K562 (cell line): ENCODE measurements around the gene MCC. TPM values are rescaled to one million over a fixed set of nuclear protein-coding genes. Genes with fewer than 3 reads are reported as not detected.

ENCODE experiments used
- ATAC-seq: fragments of 200-7000 bp; cut with Tn5 transposase; 3 replicates; pipeline ENCODE4 v1.9.1; 2020; ENCODE audit warnings: moderate library complexity
- BruUV-seq: library from RNA; stranded (reverse); fragments of 400-500 nt; replicated peaks from 2 replicates; lab custom pipeline; 2021; lab: Mats Ljungman, UMichigan
- CTCF ChIA-PET: fragments of 300-600 bp; formaldehyde crosslinking; extraction: SDS; loops from one replicate; lab custom pipeline; 2021; ENCODE audit warnings: low intra/inter-chr PET ratio; lab: Yijun Ruan, JAX
- POLR2A ChIA-PET: fragments of 300-600, 350-650 bp; sonication (Branson Sonifier 250); formaldehyde crosslinking; extraction: SDS; loops from one replicate; lab custom pipeline; 2021; ENCODE audit warnings: antibody characterized with exemption, inconsistent platforms; lab: Yijun Ruan, JAX
- DNase-seq, 4 experiments: peaks; one replicate each; pipeline versions ENCODE4 v3.0.0 to v3.0.0-alpha.2; 2011 to 2018; ENCODE audit warnings: low spot score in 3 of 4, mixed read lengths in 3 of 4; ENCODE audit errors: extremely low read depth in 1 of 4
- FAIRE-seq: peaks from 2 replicates; lab custom pipeline; 2011; peaks lifted over from hg19 to GRCh38; lab: Jason Lieb, UNC
- H2AFZ ChIP-seq: 2 replicates; pipeline ENCODE4 v1.6.0; 2011; ENCODE audit warnings: low read depth, low read length, control low read depth, inconsistent platforms
- H3K27ac ChIP-seq: fragments of 200-600 bp; 3 replicates; pipeline ENCODE4 v1.8.0; 2011; ENCODE audit warnings: low read depth, mild to moderate bottlenecking, control low read depth, inconsistent platforms, low read length, moderate library complexity, mixed read lengths; ENCODE audit errors: extremely low read depth
- H3K27me3 ChIP-seq, 2 experiments: fragments of 300-600 bp in 1 of 2; 2 replicates in 1 of 2; 3 replicates in 1 of 2; pipeline versions ENCODE4 v1.6.0 to v1.8.0; 2011; ENCODE audit warnings: inconsistent platforms in 2 of 2, low read length in 2 of 2, mild to moderate bottlenecking in 1 of 2, mixed read lengths in 1 of 2, moderate library complexity in 1 of 2; ENCODE audit not compliant: control insufficient read depth in 2 of 2, insufficient read depth in 2 of 2
- H3K36me3 ChIP-seq: fragments of 300-600 bp; 3 replicates; pipeline ENCODE4 v1.8.0; 2011; ENCODE audit warnings: mild to moderate bottlenecking, low read length, inconsistent platforms; ENCODE audit not compliant: control insufficient read depth, insufficient read depth
- H3K4me1 ChIP-seq, 2 experiments: fragments of 200-600 bp in 1 of 2; replicated peaks in 1 of 2; 2 replicates in 1 of 2; 3 replicates in 1 of 2; pipeline versions ENCODE4 v1.5.1 to v1.8.0; 2011; ENCODE audit warnings: inconsistent platforms in 2 of 2, low read length in 2 of 2, mild to moderate bottlenecking in 1 of 2, mixed read lengths in 1 of 2, moderate library complexity in 1 of 2; ENCODE audit not compliant: control insufficient read depth in 2 of 2, insufficient read depth in 2 of 2
- H3K4me2 ChIP-seq: 2 replicates; pipeline ENCODE4 v1.6.1; 2011; ENCODE audit warnings: low read length, control low read depth, inconsistent platforms, mixed read lengths; ENCODE audit not compliant: insufficient read depth
- H3K4me3 ChIP-seq: fragments of 200-600 bp; sonication (generic), shearing (Covaris generic); 2 replicates; pipeline ENCODE4 v1.5.1; 2016; ENCODE audit warnings: control low read depth, inconsistent platforms
- H3K79me2 ChIP-seq: fragments of 200-600 bp; 3 replicates; pipeline ENCODE4 v1.8.0; 2011; ENCODE audit warnings: low read length, inconsistent platforms; ENCODE audit not compliant: control insufficient read depth, insufficient read depth
- H3K9ac ChIP-seq, 2 experiments: 2 replicates each; pipeline versions ENCODE4 v1.6.0 to v1.6.1; 2011; ENCODE audit warnings: low read depth in 2 of 2, low read length in 2 of 2, control low read depth in 1 of 2, inconsistent platforms in 1 of 2, mild to moderate bottlenecking in 1 of 2, mixed read lengths in 1 of 2; ENCODE audit not compliant: insufficient read depth in 1 of 2
- H3K9me1 ChIP-seq: one replicate; pipeline ENCODE4 v1.6.0; 2011; ENCODE audit warnings: inconsistent platforms, mild to moderate bottlenecking, low read length, moderate library complexity; ENCODE audit not compliant: control insufficient read depth, insufficient read depth
- H3K9me3 ChIP-seq: replicated peaks from 2 replicates; pipeline ENCODE4 v1.5.1; 2011; ENCODE audit warnings: low read depth, low read length, inconsistent platforms; ENCODE audit not compliant: control insufficient read depth, insufficient read depth
- H4K20me1 ChIP-seq: replicated peaks from 2 replicates; pipeline ENCODE4 v1.6.1; 2011; ENCODE audit warnings: low read length, inconsistent platforms, mixed read lengths; ENCODE audit not compliant: control insufficient read depth, insufficient read depth
- CBX3 ChIP-seq, 2 experiments: IDR thresholded peaks; 1 replicate in 1 of 2; 2 replicates in 1 of 2; pipeline ENCODE4 v1.6.1; 2012; ENCODE audit warnings: inconsistent platforms in 2 of 2, low read length in 2 of 2, borderline replicate concordance in 1 of 2, control low read depth in 1 of 2
- HEY1 ChIP-seq: fragments of 250-450 bp; sonication (Bioruptor Pico); IDR thresholded peaks from 2 replicates; pipeline ENCODE4 v1.5.0; 2020; ENCODE audit warnings: mild to moderate bottlenecking, moderate library complexity, borderline replicate concordance
- HNRNPLL ChIP-seq: fragments of 200-400 bp; formaldehyde crosslinking; IDR thresholded peaks from 2 replicates; pipeline ENCODE4 v1.6.1; 2017; ENCODE audit warnings: low read length, low read depth, mild to moderate bottlenecking; ENCODE audit not compliant: poor library complexity, severe bottlenecking
- HOXB6 ChIP-seq: fragments of 250-450 bp; sonication (Bioruptor Pico); IDR thresholded peaks from 2 replicates; pipeline ENCODE4 v1.5.1; 2022; ENCODE audit warnings: mild to moderate bottlenecking, borderline replicate concordance
- JUNB ChIP-seq: fragments of 450-650 bp; formaldehyde crosslinking; conservative IDR thresholded peaks from 2 replicates; pipeline ENCODE4 v1.4.0; 2020; ENCODE audit warnings: mild to moderate bottlenecking
- NFE2L1 ChIP-seq: fragments of 450-650 bp; IDR thresholded peaks from 2 replicates; pipeline ENCODE4 v1.6.1; 2016; ENCODE audit warnings: missing genetic modification characterization, low read depth, mild to moderate bottlenecking, missing compliant biosample characterization, moderate library complexity, borderline replicate concordance
- NFRKB ChIP-seq: fragments of 450-650 bp; IDR thresholded peaks from 2 replicates; pipeline ENCODE4 v1.6.1; 2016; ENCODE audit warnings: low read depth
- PHF8 ChIP-seq: fragments of 200-600 bp; sonication (generic); IDR thresholded peaks from 2 replicates; pipeline ENCODE4 v1.6.1; 2012; ENCODE audit warnings: mixed run types, mild to moderate bottlenecking, inconsistent platforms, low read length, moderate library complexity, borderline replicate concordance
- POLR2AphosphoS5 ChIP-seq: IDR thresholded peaks from 2 replicates; pipeline ENCODE4 v1.6.1; 2011; ENCODE audit warnings: mild to moderate bottlenecking, low read depth, low read length, moderate library complexity; ENCODE audit not compliant: control insufficient read depth, insufficient read depth
- TCF7L2 ChIP-seq: fragments of 150-350 bp; IDR thresholded peaks from 2 replicates; pipeline ENCODE4 v1.6.1; 2016; ENCODE audit warnings: low read depth, mild to moderate bottlenecking, low read length, moderate library complexity
- ZNF668 ChIP-seq: fragments of 250-450 bp; sonication (Bioruptor Pico); IDR thresholded peaks from 2 replicates; pipeline ENCODE4 v1.8.0; 2022; ENCODE audit warnings: mild to moderate bottlenecking, inconsistent platforms
- WGBS: fragments of 100-300 bp; shearing (Covaris generic); methylation state at CpG from one replicate; pipeline ENCODE4 v1.1.6; 2016; ENCODE audit warnings: low coverage, mixed read lengths; ENCODE audit not compliant: insufficient coverage; ENCODE audit errors: missing lambda C conversion rate; 5-methylcytosine and 5-hydroxymethylcytosine counted together
- in situ Hi-C: fragments of 300-500 bp; cut with MboI; formaldehyde crosslinking; loops from 4 replicates; pipeline ENCODE4 v1.15.0; 2018; ENCODE audit warnings: inconsistent platforms, mixed read lengths
- intact Hi-C: fragments of 100-400 bp; cut with micrococcal nuclease; formaldehyde crosslinking; loops from 2 replicates; pipeline ENCODE4 v1.14.2; 2022
- polyA plus RNA-seq, 8 experiments: library from polyadenylated mRNA; depleted of rRNA in 4 of 8; stranded (reverse) in 5 of 8; unstranded in 3 of 8; fragments of >200 nt; fragmentation: Nextera tagmentation in 2 of 8; fragmentation: Illumina TruSeq in 1 of 8; extraction: Ambion mirVana in 2 of 8; extraction: Trizol in 1 of 8; gene quantifications; 2 replicates each; pipeline versions ENCODE4 v1.2.1 to v1.2.3, GENCODE V29; 2011 to 2014; ENCODE audit warnings: inconsistent platforms in 1 of 8, missing spikeins in 1 of 8
- total RNA-seq, 7 experiments: library from RNA; depleted of rRNA in 6 of 7; stranded (reverse); fragments of >200 nt in 6 of 7; fragmentation: Illumina TruSeq in 2 of 7; extraction: Trizol in 2 of 7; gene quantifications; 2 replicates each; pipeline versions ENCODE4 v1.2.1 to v1.2.3, GENCODE V29; 2011 to 2021; ENCODE audit warnings: low replicate concordance in 1 of 7
- TF ChIP-seq, protein P1 (sequence below): fragments of 450-650 bp; IDR thresholded peaks from 2 replicates; pipeline ENCODE4 v1.6.1; 2018; ENCODE audit not compliant: partially characterized antibody

The MCC gene
- total and polyA plus RNA-seq, 9 of the 15 experiments (the other 6 are each of a cell fraction or from before 2014, with no cell fraction given) = 0.04 to 0.24 (median 0.06) TPM; not detected in 1

DNA sequence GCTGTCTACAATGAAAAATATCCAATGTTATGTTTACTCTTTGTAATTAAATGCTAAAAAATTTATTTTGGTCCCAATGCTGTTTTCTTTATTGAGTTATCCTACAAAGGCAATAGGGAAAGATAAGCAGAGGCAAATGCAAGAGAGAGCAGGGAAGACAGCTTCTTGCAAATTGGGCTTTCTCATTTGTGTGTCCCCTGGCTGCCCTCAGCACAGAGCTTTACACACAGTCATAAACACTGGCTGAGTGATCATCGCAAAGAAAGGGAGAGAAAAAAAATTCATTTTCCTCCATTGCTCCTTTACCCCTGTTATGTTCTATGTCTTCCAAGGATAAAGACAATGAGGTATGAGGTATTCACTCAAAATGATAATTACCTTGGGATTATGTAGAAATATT is 51.1 kb downstream of the MCC start:
- TF ChIP-seq HEY1 (CRISPR knock-in tag) (no peak), JUNB (CRISPR knock-in tag) (no peak), HNRNPLL (no peak), NFE2L1 (tag) (no peak), TCF7L2 (no peak), CBX3 (IDR thresholded peaks at IDR 0.05; ENCODE audit: borderline replicate concordance in 1 of 2, low read length in 2 of 2) (no peak), ZNF668 (no peak), HOXB6 (CRISPR knock-in tag) (no peak), POLR2AphosphoS5 (no peak), NFRKB (no peak), PHF8 (no peak)
- TF ChIP-seq, protein P1, sequence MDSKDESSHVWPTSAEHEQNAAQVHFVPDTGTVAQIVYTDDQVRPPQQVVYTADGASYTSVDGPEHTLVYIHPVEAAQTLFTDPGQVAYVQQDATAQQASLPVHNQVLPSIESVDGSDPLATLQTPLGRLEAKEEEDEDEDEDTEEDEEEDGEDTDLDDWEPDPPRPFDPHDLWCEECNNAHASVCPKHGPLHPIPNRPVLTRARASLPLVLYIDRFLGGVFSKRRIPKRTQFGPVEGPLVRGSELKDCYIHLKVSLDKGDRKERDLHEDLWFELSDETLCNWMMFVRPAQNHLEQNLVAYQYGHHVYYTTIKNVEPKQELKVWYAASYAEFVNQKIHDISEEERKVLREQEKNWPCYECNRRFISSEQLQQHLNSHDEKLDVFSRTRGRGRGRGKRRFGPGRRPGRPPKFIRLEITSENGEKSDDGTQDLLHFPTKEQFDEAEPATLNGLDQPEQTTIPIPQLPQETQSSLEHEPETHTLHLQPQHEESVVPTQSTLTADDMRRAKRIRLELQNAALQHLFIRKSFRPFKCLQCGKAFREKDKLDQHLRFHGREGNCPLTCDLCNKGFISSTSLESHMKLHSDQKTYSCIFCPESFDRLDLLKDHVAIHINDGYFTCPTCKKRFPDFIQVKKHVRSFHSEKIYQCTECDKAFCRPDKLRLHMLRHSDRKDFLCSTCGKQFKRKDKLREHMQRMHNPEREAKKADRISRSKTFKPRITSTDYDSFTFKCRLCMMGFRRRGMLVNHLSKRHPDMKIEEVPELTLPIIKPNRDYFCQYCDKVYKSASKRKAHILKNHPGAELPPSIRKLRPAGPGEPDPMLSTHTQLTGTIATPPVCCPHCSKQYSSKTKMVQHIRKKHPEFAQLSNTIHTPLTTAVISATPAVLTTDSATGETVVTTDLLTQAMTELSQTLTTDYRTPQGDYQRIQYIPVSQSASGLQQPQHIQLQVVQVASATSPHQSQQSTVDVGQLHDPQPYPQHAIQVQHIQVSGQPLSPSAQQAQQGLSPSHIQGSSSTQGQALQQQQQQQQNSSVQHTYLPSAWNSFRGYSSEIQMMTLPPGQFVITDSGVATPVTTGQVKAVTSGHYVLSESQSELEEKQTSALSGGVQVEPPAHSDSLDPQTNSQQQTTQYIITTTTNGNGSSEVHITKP = no peak
- intact Hi-C loops = no loop called here
- no peak overlapping the region for H3K9ac ChIP-seq
- no TSS peak for BruUV-seq
- H3K27ac ChIP-seq = no peak overlapping the region
- CTCF ChIA-PET = no interaction called here
- peaks cover 18 to 32% of the 10 kb centered on the region in 2 experiments for H3K27me3 ChIP-seq
- 0% methylated on average over 1 of the region's 1 CpG for WGBS
- no peaks in the 10 kb centered on the region for H4K20me1 ChIP-seq
- H3K36me3 ChIP-seq = no peaks in the 10 kb centered on the region
- H3K79me2 ChIP-seq = no peaks in the 10 kb centered on the region
- DNase-seq = no peak
- no peaks in the 10 kb centered on the region for H3K9me3 ChIP-seq
- H3K4me2 ChIP-seq = no peak overlapping the region
- no peak overlapping the region for H3K4me3 ChIP-seq
- H2AFZ ChIP-seq = no peak overlapping the region
- in situ Hi-C loops = no loop called here
- H3K9me1 ChIP-seq = no peaks in the 10 kb centered on the region
- FAIRE-seq = no peak
- peaks cover 0 to 3% of the 10 kb centered on the region in 2 experiments; a peak in 1 of 5 replicates for H3K4me1 ChIP-seq
- no peak for ATAC-seq
- POLR2A ChIA-PET = interaction anchor here (0.7 kb wide), 1 partner anchor 24 kb away, joined by 3 read pairs; no protein-coding TSS in a partner anchor
